ENCODE results near the gene DDX23. TPM values are rescaled to one million over a fixed set of nuclear protein-coding genes. Genes with fewer than 3 reads are reported as not detected.

Gene DDX23
- polyA plus RNA-seq, 10 donors = 51.5 to 73.6 (median 64.5) TPM

DNA sequence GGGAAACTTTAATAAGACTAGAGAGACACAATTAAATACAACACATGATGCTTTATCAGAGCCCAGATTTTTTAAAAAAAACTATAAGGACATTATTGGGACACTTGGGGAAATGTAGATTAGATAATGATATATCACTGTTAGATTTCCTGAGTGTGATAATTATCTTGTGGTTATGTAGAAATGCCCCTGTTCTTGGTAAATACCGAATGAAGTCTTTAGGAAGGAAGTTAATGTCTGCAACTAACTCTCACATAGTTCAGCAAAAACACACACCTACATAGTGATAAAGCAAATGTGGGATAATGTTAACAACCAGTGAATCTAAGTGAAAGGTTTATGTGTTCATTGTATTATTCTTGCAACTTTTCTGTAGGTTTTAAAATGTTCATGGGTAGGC is 48.3 kb downstream of the DDX23 start:
- no peak for DNase-seq

- DNase-seq = no peak
Observed at GRCh38 chr12:48800971-48801370, 51.0 kb downstream of the DDX23 start.

GRCh38 chr12:48800457-48800856 is 51.5 kb downstream of the DDX23 start:
- DNase-seq = no peak

DNA sequence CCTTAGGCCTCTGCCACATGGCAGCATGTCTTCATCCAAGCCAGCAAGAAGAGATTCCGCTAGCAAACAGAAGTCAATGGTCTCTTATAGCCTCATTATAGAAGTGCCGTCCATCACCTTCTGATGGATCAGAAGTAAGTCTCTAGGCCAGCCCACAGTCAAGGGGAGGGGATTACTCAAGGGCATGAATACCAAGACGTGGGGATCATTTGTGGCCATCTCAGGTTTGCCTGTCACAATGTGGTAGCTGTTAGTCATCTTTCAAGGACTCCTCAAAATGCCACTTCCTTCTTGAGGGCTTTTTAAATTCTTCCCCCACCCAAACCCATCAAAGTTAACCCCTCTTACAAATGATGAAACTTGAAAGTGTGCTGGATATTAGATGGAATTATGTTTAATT is 55.0 kb downstream of the DDX23 start:
- DNase-seq = no peak

DNA sequence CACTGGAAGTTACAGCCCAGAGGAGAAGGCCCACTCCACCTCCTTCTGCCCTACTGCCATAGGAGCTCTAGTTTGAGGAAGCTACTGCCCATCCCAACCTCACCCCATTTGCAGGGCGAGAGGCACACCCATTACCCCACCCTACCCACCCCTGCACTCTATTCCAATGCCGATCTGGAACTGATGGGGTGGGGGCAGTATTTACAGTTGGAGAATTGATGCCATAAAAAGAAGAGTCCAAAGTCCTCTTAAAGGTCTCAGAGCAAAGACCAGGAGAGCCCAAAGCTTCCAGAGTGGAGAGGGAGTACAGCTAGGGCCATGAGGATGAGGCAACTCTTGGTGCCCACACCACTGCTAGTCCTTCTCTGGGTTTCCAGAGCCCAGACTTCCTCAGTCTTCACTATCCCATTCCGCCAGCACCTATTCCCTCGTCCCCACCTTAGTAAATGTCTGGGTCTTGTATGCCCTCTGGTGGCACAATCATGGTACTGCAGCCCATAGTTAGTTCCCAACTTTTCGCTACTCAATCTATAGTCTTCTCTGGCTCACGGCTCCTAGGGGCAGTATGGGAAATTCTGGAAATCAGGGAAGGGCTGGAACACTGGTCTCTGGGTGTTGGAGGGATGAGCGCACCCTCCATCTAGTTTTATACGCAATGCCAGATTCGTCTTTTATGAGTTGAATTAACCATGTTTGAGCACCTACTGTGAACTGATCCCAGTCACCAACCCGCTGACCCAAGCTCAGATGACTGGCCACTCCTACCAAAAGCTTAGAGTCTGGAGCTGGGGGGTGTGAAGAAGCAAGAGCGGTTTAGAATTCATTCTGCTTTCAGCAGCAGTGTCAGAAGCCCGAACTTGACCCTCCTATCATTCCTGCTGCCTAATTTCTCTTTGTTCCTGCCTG is 56.2 kb downstream of the DDX23 start:
- peak; percentile 72 to 89 (median 78) for DNase-seq

- no peak for DNase-seq
Observed at GRCh38 chr12:48794870-48795269, 57.1 kb downstream of the DDX23 start.

DNA sequence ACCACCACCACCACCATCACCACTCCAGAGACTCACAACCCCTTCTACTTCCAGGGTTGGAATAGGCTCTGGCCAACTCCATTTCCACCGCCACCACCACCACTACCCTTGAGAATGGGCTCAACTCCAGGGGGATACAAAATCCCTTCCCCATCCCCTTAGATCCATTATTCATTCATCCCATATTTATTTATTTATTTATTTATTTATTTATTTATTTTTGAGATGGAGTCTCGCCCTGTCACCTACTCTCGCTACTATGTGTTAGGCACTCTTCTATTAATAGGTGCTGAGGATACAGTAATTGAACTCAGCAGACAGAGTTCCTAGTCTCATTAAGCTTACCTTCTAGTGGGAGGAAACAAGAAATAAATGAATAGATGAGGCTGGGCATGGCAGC is 58.3 kb downstream of the DDX23 start:
- no peak for DNase-seq

DNA sequence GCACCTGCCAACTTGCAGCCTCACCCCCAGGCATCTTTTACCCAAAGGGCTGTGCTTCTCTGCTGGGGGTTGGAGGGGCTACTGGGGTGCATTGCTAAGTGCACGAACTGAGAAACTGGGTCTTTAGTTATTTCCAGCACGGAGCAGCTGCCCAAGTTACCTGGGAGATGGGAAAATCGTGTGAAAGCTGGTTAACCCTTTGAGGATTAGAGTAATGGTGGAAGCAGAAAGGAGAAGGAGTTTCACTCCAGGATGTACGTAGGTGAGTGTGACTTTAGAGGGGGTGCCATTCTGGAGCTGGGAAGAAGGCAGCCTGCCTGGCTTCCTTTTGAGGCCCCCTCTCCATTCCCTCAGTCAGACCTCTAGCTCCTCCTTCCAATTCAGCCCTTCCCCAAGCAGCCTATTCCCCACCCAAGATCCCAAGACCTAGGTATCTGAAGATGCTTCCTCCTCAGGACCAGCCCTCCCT is 62.1 kb downstream of the DDX23 start:
- DNase-seq = no peak

GRCh38 chr12:48788854-48789775 is 62.8 kb downstream of the DDX23 start, which contains the start of gene ADCY6:
Gene ADCY6, minus strand, starts transcription at chr12:48789089. Its CDS starts 5,655 bp downstream, at chr12:48783434.
- peak; percentile 71 to 92 (median 84) for DNase-seq

GRCh38 chr12:48788524-48788853 is 63.5 kb downstream of the DDX23 start:
- peak in 2 of 3 donors; percentile 17 to 56 for DNase-seq

GRCh38 chr12:48787791-48788523 is 64.0 kb downstream of the DDX23 start:
- no peak for DNase-seq

GRCh38 chr12:48786591-48787544 is 65.1 kb downstream of the DDX23 start:
- peak in 1 of 3 donors; percentile 34 for DNase-seq

DNA sequence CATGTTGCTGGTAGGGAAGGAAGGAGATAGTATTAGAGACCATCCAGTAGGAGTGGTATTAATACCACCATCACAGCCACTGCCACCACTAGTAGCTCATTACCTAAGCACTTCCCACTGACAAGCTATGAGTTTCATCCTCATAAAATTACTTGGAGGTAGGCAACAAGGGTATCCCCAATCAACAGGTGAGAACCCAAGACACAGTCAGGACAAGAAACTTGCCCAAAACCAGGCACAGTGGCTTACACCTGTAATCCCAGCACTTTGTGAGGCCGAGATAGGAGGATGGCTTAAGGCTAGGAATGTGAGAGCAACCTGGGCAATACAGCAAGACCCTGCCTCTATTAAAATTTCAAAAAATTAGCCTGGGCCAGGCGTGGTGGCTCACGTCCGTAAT is 68.5 kb downstream of the DDX23 start:
- no peak for DNase-seq

DNA sequence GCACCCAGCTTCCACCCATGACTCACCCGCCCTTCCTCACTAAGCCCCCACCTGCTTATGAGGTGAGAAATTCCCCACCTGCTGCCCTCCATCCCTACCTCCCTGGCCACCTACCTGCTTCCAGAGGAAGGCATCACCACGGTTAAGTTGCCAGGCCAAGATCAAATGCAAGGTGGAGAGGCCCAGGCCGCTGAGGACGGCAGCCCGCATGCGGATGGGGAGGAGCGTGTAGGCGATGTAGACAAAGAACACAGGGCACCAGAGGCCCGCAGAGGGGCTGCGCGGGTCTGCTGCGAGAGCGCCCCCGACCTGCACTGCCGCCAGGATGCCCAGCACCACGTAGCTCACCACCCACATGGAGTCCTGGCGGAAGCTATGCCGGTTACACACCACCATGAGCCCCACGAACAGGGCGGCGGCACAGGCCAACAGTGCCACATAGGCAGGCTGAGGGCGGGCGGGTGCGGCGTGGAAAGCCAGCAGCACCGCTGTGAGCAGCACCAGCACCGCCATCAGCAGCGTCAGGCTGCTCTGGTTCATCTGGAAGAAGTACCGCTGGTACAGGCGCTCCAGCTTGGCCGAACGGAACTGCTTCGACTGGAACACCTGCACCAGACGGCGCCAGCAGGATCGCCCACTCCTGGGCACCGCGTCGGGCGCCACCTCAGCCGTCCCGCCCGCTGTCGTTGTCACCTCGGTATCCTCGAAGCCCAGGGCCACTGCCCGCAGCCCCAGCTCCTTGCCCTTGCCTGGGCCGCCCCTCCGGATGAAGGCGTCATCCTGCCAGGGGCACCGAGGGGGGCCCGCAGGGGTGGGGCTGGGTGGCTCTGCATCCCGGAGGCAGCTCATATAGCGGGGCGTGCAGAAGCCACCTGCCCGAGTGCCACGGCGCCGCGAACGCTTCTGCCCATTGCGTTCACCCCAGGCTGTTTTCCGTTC is 69.2 kb downstream of the DDX23 start:
- no peak for DNase-seq

DNA sequence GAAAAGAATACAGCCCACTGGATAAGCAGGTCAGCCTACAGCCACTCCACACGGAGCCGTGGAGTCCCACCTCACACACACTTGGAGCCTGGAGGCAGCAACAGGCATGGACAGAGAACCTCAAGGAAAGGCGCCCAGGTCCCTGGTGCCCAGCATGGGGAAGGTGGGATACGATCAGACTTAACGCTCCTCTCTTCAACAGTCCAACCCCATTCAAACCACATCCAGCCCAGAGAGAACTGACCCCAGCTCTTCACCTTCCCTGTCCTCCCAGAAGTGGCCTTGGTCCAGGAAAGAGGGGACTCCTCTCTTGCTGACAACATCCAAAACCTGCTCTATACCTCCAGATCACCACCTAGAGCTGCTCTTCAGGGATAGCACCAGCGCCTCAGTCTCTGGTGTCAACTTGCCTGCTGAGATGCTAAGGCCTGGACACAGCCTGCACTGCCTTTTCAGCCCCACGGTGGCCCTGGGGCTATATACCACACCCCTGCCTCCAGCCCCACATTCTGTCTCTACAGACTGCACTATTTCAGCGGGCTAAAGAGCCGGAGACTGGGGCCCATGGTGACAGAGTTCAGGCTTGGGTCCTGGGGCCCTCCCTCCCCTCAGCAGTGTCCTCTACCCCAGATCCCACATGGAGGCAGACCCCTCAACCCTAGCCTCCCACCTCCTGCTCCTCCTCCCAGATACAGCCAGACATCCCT is 70.1 kb downstream of the DDX23 start:
- DNase-seq = no peak

- no peak for DNase-seq
Observed at GRCh38 chr12:48780381-48781025, 71.5 kb downstream of the DDX23 start.

- DNase-seq = peak; percentile 47 to 89 (median 66)
Observed at GRCh38 chr12:48779869-48780268, 72.1 kb downstream of the DDX23 start.

Data from muscle of back (tissue), 11 donors.